Raji (cell line): ENCODE results near the gene SLC2A11.

Experiments
- POLR2A ChIP-seq: IDR thresholded peaks from 2 replicates; pipeline ENCODE4 v1.6.1; 2011; ENCODE audit warnings: low read depth, low read length, control low read depth; ENCODE audit not compliant: insufficient read depth

Gene SLC2A11

GRCh38 chr22:23850136-23850611 lies 7.5 kb upstream of the SLC2A11 start:
- no peak for TF ChIP-seq POLR2A

DNA sequence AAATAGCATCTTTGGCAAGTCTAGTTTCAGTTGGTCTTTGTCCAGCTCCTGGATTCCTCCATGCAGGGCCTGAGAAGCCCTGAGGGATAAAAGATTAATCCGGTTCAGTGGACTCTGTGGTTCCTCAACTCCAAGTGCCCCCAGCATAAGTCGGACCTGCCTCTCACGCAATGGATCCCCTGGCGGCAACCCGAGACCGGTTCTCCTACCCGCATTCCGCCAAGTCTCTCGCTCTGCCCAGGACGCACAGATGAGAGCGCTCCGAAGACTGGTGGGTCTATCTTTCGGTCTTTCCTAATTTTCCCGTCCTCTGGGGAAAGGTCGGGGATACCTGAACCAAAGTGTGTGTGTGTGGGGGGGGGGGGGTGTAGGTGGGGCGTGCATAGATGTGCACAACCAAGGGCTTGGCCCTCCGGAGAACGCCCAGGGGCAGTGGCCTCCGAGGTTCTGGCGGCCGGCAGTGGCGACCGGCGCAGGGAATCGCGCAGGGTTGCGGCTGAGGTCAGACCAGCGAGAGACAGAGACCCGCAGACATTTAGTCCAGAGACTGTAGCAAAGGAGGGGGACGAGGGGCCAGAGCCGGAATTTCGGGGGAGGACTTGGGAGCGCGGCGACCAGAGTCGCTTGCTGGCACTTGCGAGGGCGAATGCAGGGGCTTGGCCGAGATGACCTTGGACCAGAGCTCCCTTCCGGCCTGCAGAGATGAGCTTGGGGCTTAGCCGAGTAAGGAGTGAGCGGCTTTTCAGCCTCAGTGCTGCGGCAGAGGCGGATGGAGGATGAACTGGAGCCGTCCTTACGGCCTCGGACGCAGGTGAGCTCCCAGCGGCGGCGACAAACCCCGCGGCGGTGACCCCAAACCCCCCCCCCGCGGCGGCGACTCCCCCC lies 712 bp upstream of the SLC2A11 start:
- no peak for TF ChIP-seq POLR2A

DNA sequence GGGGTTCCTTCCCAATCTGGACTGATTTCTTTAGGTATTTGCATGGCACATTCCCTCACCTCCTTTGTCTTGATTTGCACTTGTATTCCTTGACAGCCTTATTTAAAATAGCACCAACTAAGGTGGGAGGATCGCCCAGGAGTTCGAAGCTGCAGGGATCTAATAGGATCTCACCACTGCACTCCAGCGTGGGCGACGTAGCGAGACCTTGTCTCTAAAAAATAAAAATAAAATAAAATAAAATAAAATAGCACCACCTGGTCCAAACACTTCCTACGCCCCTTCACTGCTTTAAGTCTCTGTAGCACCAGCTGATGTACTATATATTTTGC lies 775 bp downstream of the SLC2A11 start:
- no peak for TF ChIP-seq POLR2A

GRCh38 chr22:23859201-23859600 lies 1.5 kb downstream of the SLC2A11 start:
- TF ChIP-seq POLR2A = no peak

DNA sequence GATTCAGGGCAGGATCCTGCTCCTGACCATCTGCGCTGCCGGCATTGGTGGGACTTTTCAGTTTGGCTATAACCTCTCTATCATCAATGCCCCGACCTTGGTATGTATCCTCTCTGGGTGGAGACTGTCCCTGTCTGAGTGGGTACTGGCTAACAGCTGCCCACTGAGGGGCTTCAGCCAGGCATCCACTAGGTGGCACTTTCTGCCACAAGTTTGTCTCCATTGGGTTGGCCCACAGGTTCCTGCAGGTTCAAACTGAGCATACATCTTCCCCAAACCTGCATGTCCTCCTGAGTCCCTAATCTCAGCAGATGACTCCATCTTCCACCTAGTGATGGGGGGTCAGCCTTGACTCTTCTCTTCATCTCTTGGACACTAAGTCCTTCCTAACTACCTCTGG lies 4.4 kb downstream of the SLC2A11 start:
- TF ChIP-seq POLR2A = no peak

- TF ChIP-seq POLR2A = no peak
Observed at GRCh38 chr22:23868580-23868979, 10.9 kb downstream of the SLC2A11 start.

DNA sequence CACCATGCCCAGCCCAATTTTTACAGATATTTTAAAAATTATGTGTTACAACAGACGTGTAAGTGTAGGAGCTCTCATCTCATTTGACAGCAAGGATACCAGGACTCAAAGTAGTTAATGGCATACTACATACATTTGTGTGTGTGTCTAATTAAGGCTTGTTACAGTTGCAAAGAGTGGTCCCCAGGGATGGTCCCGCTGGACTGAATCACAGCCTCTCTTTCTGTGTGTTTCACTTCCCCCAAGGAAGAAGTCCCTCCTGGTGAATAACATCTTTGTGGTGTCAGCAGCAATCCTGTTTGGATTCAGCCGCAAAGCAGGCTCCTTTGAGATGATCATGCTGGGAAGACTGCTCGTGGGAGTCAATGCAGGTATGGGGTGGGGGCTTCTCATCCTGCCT lies 17.2 kb downstream of the SLC2A11 start:
- no peak for TF ChIP-seq POLR2A

GRCh38 chr22:23875801-23876200 lies 18.1 kb downstream of the SLC2A11 start:
- TF ChIP-seq POLR2A = no peak

- no peak for TF ChIP-seq POLR2A
Observed at GRCh38 chr22:23877566-23877965, 19.9 kb downstream of the SLC2A11 start.

GRCh38 chr22:23878219-23878618 lies 20.5 kb downstream of the SLC2A11 start:
- TF ChIP-seq POLR2A = no peak

- no peak for TF ChIP-seq POLR2A
Observed at GRCh38 chr22:23882370-23882769, 24.7 kb downstream of the SLC2A11 start.

- TF ChIP-seq POLR2A = no peak
Observed at GRCh38 chr22:23883658-23884057, 26.0 kb downstream of the SLC2A11 start.

GRCh38 chr22:23884140-23884539 lies 26.5 kb downstream of the SLC2A11 start:
- TF ChIP-seq POLR2A = no peak

- TF ChIP-seq POLR2A = no peak
Observed at GRCh38 chr22:23888615-23889401, 31.1 kb downstream of the SLC2A11 start.

GRCh38 chr22:23889620-23890019 lies 31.9 kb downstream of the SLC2A11 start:
- TF ChIP-seq POLR2A = no peak

GRCh38 chr22:23891726-23892125 lies 34.1 kb downstream of the SLC2A11 start:
- no peak for TF ChIP-seq POLR2A
